ENCODE measurements around the gene GNAL.

- TF ChIP-seq TCF7L2 (IDR thresholded peaks at IDR 0.05; ENCODE audit: low read depth, low read length) (no peak), CTCF (IDR thresholded peaks at IDR 0.05) (no peak)
- TF ChIP-seq, protein P1, sequence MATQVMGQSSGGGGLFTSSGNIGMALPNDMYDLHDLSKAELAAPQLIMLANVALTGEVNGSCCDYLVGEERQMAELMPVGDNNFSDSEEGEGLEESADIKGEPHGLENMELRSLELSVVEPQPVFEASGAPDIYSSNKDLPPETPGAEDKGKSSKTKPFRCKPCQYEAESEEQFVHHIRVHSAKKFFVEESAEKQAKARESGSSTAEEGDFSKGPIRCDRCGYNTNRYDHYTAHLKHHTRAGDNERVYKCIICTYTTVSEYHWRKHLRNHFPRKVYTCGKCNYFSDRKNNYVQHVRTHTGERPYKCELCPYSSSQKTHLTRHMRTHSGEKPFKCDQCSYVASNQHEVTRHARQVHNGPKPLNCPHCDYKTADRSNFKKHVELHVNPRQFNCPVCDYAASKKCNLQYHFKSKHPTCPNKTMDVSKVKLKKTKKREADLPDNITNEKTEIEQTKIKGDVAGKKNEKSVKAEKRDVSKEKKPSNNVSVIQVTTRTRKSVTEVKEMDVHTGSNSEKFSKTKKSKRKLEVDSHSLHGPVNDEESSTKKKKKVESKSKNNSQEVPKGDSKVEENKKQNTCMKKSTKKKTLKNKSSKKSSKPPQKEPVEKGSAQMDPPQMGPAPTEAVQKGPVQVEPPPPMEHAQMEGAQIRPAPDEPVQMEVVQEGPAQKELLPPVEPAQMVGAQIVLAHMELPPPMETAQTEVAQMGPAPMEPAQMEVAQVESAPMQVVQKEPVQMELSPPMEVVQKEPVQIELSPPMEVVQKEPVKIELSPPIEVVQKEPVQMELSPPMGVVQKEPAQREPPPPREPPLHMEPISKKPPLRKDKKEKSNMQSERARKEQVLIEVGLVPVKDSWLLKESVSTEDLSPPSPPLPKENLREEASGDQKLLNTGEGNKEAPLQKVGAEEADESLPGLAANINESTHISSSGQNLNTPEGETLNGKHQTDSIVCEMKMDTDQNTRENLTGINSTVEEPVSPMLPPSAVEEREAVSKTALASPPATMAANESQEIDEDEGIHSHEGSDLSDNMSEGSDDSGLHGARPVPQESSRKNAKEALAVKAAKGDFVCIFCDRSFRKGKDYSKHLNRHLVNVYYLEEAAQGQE (IDR thresholded peaks at IDR 0.05; ENCODE audit: insufficient read depth in 1 of 2, low read depth in 2 of 2, low read length in 1 of 2): no peak
Observed at GRCh38 chr18:11671156-11671555, 17.9 kb upstream of the GNAL start.

Data from Panc1 (cell line).